Liver (tissue), 9 donors: ENCODE results near the gene ASPG. TPM values are rescaled to one million over a fixed set of nuclear protein-coding genes. Genes with fewer than 3 reads are reported as not detected.

ENCODE experiments used
- DNase-seq: peaks from one replicate; pipeline ENCODE4 v3.0.0-alpha.2; 2017; ENCODE audit warnings: low spot score
- H3K27ac ChIP-seq, 2 donors: one replicate each; pipeline ENCODE4 v1.7.0; 2013; ENCODE audit warnings: inconsistent platforms in 2 of 2, low read length in 2 of 2, control low read depth in 1 of 2, low read depth in 1 of 2, mild to moderate bottlenecking in 1 of 2
- H3K27me3 ChIP-seq, 4 donors: one replicate each; pipeline versions ENCODE4 v1.6.1 to v1.7.0; 2013; ENCODE audit warnings: low read length in 3 of 4, inconsistent platforms in 1 of 4, mild to moderate bottlenecking in 1 of 4, moderate library complexity in 1 of 4; ENCODE audit not compliant: control insufficient read depth in 4 of 4, insufficient read depth in 4 of 4
- H3K36me3 ChIP-seq, 4 donors: one replicate each; pipeline versions ENCODE4 v1.6.1 to v1.7.0; 2013; ENCODE audit warnings: low read length in 3 of 4, mild to moderate bottlenecking in 3 of 4, low read depth in 1 of 4, moderate library complexity in 1 of 4; ENCODE audit not compliant: control insufficient read depth in 4 of 4, insufficient read depth in 3 of 4
- H3K4me1 ChIP-seq, 4 donors: one replicate each; pipeline versions ENCODE4 v1.6.1 to v1.7.0; 2013; ENCODE audit warnings: low read length in 3 of 4, mild to moderate bottlenecking in 3 of 4, moderate library complexity in 1 of 4; ENCODE audit not compliant: control insufficient read depth in 4 of 4, insufficient read depth in 4 of 4
- H3K4me3 ChIP-seq, 3 donors: one replicate each; pipeline versions ENCODE4 v1.6.1 to v1.7.0; 2013; ENCODE audit warnings: low read length in 3 of 3, control low read depth in 1 of 3, low read depth in 1 of 3, mild to moderate bottlenecking in 1 of 3
- H3K9ac ChIP-seq, 2 donors: one replicate each; pipeline ENCODE4 v1.7.0; 2013; ENCODE audit warnings: low read length in 2 of 2, mild to moderate bottlenecking in 2 of 2, moderate library complexity in 2 of 2, control low read depth in 1 of 2, low read depth in 1 of 2
- H3K9me3 ChIP-seq, 4 donors: one replicate each; pipeline versions ENCODE4 v1.6.1 to v1.7.0; 2013; ENCODE audit warnings: low read length in 3 of 4; ENCODE audit not compliant: control insufficient read depth in 4 of 4
- ATF3 ChIP-seq: IDR thresholded peaks from 2 replicates; pipeline ENCODE4 v1.6.1; 2016; ENCODE audit warnings: antibody characterized with exemption
- CTCF ChIP-seq: fragments of 150-350 bp; IDR thresholded peaks from 2 replicates; pipeline ENCODE4 v1.5.1; 2017; ENCODE audit warnings: improper control_type of control experiment, low read depth, low read length; ENCODE audit not compliant: missing input control
- FOXA1 ChIP-seq: IDR thresholded peaks from 2 replicates; pipeline ENCODE4 v1.6.1; 2016; ENCODE audit warnings: antibody characterized with exemption
- FOXA2 ChIP-seq: IDR thresholded peaks from 2 replicates; pipeline ENCODE4 v1.6.1; 2016; ENCODE audit warnings: antibody characterized with exemption
- GABPA ChIP-seq, 2 donors: IDR thresholded peaks in 1 of 2; conservative IDR thresholded peaks in 1 of 2; 2 replicates each; pipeline ENCODE4 v1.6.1; 2016; ENCODE audit warnings: antibody characterized with exemption in 2 of 2, mild to moderate bottlenecking in 1 of 2, moderate library complexity in 1 of 2
- HNF4A ChIP-seq, 2 donors: conservative IDR thresholded peaks; 2 replicates each; pipeline ENCODE4 v1.6.1; 2016; ENCODE audit warnings: antibody characterized with exemption in 2 of 2, mild to moderate bottlenecking in 2 of 2
- HNF4G ChIP-seq: IDR thresholded peaks from 2 replicates; pipeline ENCODE4 v1.6.1; 2016; ENCODE audit warnings: antibody characterized with exemption
- RAD21 ChIP-seq, 2 donors: IDR thresholded peaks; 2 replicates each; pipeline ENCODE4 v1.6.1; 2016; ENCODE audit warnings: antibody characterized with exemption in 2 of 2, mild to moderate bottlenecking in 2 of 2
- REST ChIP-seq: IDR thresholded peaks from 2 replicates; pipeline ENCODE4 v1.6.1; 2016; ENCODE audit warnings: antibody characterized with exemption, mild to moderate bottlenecking
- RXRA ChIP-seq, 2 donors: IDR thresholded peaks; 2 replicates each; pipeline ENCODE4 v1.6.1; 2017 to 2018; ENCODE audit warnings: antibody characterized with exemption in 2 of 2, mild to moderate bottlenecking in 1 of 2
- SP1 ChIP-seq: IDR thresholded peaks from 2 replicates; pipeline ENCODE4 v1.6.1; 2018; ENCODE audit warnings: antibody characterized with exemption, mild to moderate bottlenecking
- ZBTB33 ChIP-seq: IDR thresholded peaks from 2 replicates; pipeline ENCODE4 v1.6.1; 2016; ENCODE audit warnings: antibody characterized with exemption
- WGBS: extraction: QIAGEN DNeasy Blood & Tissue Kit; methylation state at CpG from one replicate; pipeline ENCODE4 v1.1.7; 2013; 5-methylcytosine and 5-hydroxymethylcytosine counted together
- polyA plus RNA-seq, 2 donors: library from polyadenylated mRNA; stranded (reverse) in 1 of 2; unstranded in 1 of 2; fragments of 200-250 nt in 1 of 2; fragments of >200 nt in 1 of 2; fragmentation: Nextera tagmentation in 1 of 2; extraction: Ambion mirVana in 1 of 2; gene quantifications; one replicate each; pipeline versions ENCODE4 v1.2.1 to v1.2.3, GENCODE V29; 2013 to 2015
- total RNA-seq, 2 donors: library from RNA; depleted of rRNA; stranded (reverse); fragments of >200 nt; gene quantifications; one replicate each; pipeline ENCODE4 v1.2.3, GENCODE V29; 2014
- donor health status: healthy.
- donor health status: healthy.
- donor health status: healthy.
- donor health status: healthy.
- donor health status: healthy.

The ASPG gene
- total and polyA plus RNA-seq, 4 donors: 42.4 to 158 (median 110) TPM

GRCh38 chr14:104133496-104133895 is 48.0 kb downstream of the ASPG start (continued):
- TF ChIP-seq REST (no peak), RAD21 (IDR thresholded peaks at IDR 0.05) (no peak), FOXA1 (no peak), FOXA2 (no peak), ATF3 (no peak)

GRCh38 chr14:104134061-104134965 is 48.8 kb downstream of the ASPG start:
- no peak overlapping the region for H3K4me3 ChIP-seq
- no peaks in the 10 kb centered on the region for H3K36me3 ChIP-seq
- no peak for TF ChIP-seq RXRA (IDR thresholded peaks at IDR 0.05)
- no peak for TF ChIP-seq HNF4G
- TF ChIP-seq GABPA (IDR thresholded peaks at IDR 0.05 in 1 of 2, conservative IDR thresholded peaks at IDR 0.05 in 1 of 2): no peak
- TF ChIP-seq ZBTB33: no peak
- no peak for TF ChIP-seq RAD21 (IDR thresholded peaks at IDR 0.05)
- TF ChIP-seq SP1: no peak
- no peak for TF ChIP-seq HNF4A (conservative IDR thresholded peaks at IDR 0.05)
- H3K27me3 ChIP-seq: peaks cover 0 to 14% (median 3%) of the 10 kb centered on the region in 4 donors
- H3K9ac ChIP-seq: no peak overlapping the region
- H3K27ac ChIP-seq: no peak overlapping the region
- WGBS: 62% methylated on average over 31 of the region's 31 CpGs
- peaks cover 13 to 37% (median 17%) of the 10 kb centered on the region in 4 donors for H3K4me1 ChIP-seq
- no peak for DNase-seq
- peaks cover 1 to 7% (median 3%) of the 10 kb centered on the region in 4 donors for H3K9me3 ChIP-seq

- TF ChIP-seq CTCF: peak; percentile 13
- peak in 1 of 2 donors; percentile 28 for TF ChIP-seq RAD21 (IDR thresholded peaks at IDR 0.05)
- no peak for TF ChIP-seq RXRA (IDR thresholded peaks at IDR 0.05)
- peaks cover 0 to 19% (median 4%) of the 10 kb centered on the region in 4 donors for H3K27me3 ChIP-seq
- H3K27ac ChIP-seq: no peak overlapping the region
- no peak overlapping the region for H3K4me3 ChIP-seq
- peaks cover 13 to 40% (median 17%) of the 10 kb centered on the region in 4 donors for H3K4me1 ChIP-seq
- H3K36me3 ChIP-seq: no peaks in the 10 kb centered on the region
- WGBS: 6% methylated on average over 47 of the region's 47 CpGs
- DNase-seq: no peak
- no peak overlapping the region for H3K9ac ChIP-seq
- H3K9me3 ChIP-seq: no peaks in the 10 kb centered on the region
Measured at GRCh38 chr14:104135121-104135903, 49.8 kb downstream of the ASPG start.
